ENCODE data around the gene PIEZO2.
"Not testable (repeated sequence)": the region's sequence is repeated elsewhere in the genome, so short reads cannot be mapped to it uniquely, and the experiment has no call there.

PIEZO2 gene

GRCh38 chr18:10659000-10659399 is 490.4 kb downstream of the PIEZO2 start:
- H3K4me3 ChIP-seq (ENCODE audit: low read length), result no peak overlapping the region
- DNase-seq (ENCODE audit: low read depth, low spot score), result no peak

- not testable (repeated sequence) for DNase-seq (ENCODE audit: low read depth, low spot score)
Observed at GRCh38 chr18:10644003-10644402, 505.4 kb downstream of the PIEZO2 start.

GRCh38 chr18:10642915-10643524 is 506.3 kb downstream of the PIEZO2 start:
- not testable (repeated sequence) for H3K4me3 ChIP-seq (ENCODE audit: low read length); DNase-seq (ENCODE audit: low read depth, low spot score)

More at GRCh38 chr18:10644003-10644402, 505.4 kb downstream of the PIEZO2 start:
- not testable (repeated sequence) for H3K4me3 ChIP-seq (ENCODE audit: low read length)

- DNase-seq (ENCODE audit: low read depth, low spot score), result not testable (repeated sequence)
Observed at GRCh38 chr18:10638539-10638885, 510.9 kb downstream of the PIEZO2 start.

GRCh38 chr18:10637858-10638538 is 511.4 kb downstream of the PIEZO2 start:
- H3K4me3 ChIP-seq (ENCODE audit: low read length); DNase-seq (ENCODE audit: low read depth, low spot score): not testable (repeated sequence)

More at GRCh38 chr18:10638539-10638885, 510.9 kb downstream of the PIEZO2 start:
- H3K4me3 ChIP-seq (ENCODE audit: low read length), result not testable (repeated sequence)

GRCh38 chr18:10629076-10629475 is 520.3 kb downstream of the PIEZO2 start:
- H3K4me3 ChIP-seq (ENCODE audit: low read length); DNase-seq (ENCODE audit: low read depth, low spot score): not testable (repeated sequence)

- H3K4me3 ChIP-seq (ENCODE audit: low read length); DNase-seq (ENCODE audit: low read depth, low spot score): not testable (repeated sequence)
Observed at GRCh38 chr18:10626606-10627213, 522.7 kb downstream of the PIEZO2 start.

- not testable (repeated sequence) for DNase-seq (ENCODE audit: low read depth, low spot score)
Observed at GRCh38 chr18:10623606-10624005, 525.8 kb downstream of the PIEZO2 start.

GRCh38 chr18:10622982-10623381 is 526.4 kb downstream of the PIEZO2 start:
- not testable (repeated sequence) for DNase-seq (ENCODE audit: low read depth, low spot score); H3K4me3 ChIP-seq (ENCODE audit: low read length)

More at GRCh38 chr18:10623606-10624005, 525.8 kb downstream of the PIEZO2 start:
- H3K4me3 ChIP-seq (ENCODE audit: low read length), result not testable (repeated sequence)

GRCh38 chr18:10620670-10621329 is 528.6 kb downstream of the PIEZO2 start:
- not testable (repeated sequence) for H3K4me3 ChIP-seq (ENCODE audit: low read length); DNase-seq (ENCODE audit: low read depth, low spot score)
